Skin epidermis (tissue), 12 donors: ENCODE results near the gene CLPSL1.
"Not testable (repeated sequence)": the region's sequence is repeated elsewhere in the genome, so short reads cannot be mapped to it uniquely, and the experiment has no call there.

Source experiments
- H3K27ac ChIP-seq, 21 experiments: fragments of 200-600 bp; sonication (generic) in 11 of 21; one replicate each; pipeline ENCODE4 v1.5.0; 2020; ENCODE audit warnings: mild to moderate bottlenecking in 3 of 21, inconsistent platforms in 2 of 21, moderate library complexity in 2 of 21
- H3K4me3 ChIP-seq, 7 experiments: fragments of 200-600 bp; sonication (generic) in 2 of 7; one replicate each; pipeline ENCODE4 v1.5.0; 2020; ENCODE audit warnings: inconsistent platforms in 2 of 7, mild to moderate bottlenecking in 2 of 7, moderate library complexity in 1 of 7

CLPSL1 gene, protein sequence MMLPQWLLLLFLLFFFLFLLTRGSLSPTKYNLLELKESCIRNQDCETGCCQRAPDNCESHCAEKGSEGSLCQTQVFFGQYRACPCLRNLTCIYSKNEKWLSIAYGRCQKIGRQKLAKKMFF

DNA sequence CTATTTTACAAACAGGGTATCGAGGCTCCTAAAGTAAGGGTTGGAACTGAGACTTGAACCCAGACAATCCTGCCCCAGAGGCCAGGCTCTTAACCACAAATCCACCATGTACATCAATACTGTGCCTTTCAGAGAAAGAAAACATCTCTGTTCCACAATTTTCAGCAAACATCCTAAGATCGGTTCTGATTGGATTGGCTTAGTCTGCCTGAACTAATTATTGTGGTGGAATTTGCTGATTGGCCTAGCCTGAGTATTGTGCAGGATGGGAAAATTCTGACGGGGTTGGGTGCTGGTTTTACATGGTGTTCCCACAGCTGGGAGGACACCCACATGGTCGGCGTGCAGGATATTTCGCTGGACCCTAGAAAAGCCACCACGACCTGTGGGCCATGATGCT, at the start of gene CLPSL1:
Gene CLPSL1 (plus strand): TSS at position 301 of the 400 bp plus-strand sequence. CDS start 92 bp downstream, at position 393.
- Histone ChIP-seq H3K27ac (no peak within 1 kb of the TSS), H3K4me3 (no peak within 1 kb of the TSS)

DNA sequence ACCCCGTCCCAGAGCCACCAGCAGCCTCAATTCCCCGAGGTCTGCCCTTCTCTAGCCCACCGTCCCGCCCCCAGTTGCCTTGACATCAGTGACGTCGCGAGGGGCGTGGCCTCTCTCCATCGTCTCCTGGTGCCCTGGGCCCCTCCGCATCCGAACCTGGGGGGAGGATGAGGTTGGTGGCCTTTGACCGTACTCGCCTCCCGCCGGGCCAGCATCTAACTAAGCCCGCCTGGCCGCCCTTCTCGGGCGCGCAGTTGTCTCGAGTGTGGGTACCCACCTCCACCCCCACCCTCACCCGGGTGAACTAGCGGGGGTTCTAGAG, 49.4 kb upstream of the CLPSL1 start:
- Histone ChIP-seq H3K4me3 (peak overlapping the region; percentile 48 to 79 (median 69)), H3K27ac (peak overlapping the region; percentile 85 to 100 (median 96))

DNA sequence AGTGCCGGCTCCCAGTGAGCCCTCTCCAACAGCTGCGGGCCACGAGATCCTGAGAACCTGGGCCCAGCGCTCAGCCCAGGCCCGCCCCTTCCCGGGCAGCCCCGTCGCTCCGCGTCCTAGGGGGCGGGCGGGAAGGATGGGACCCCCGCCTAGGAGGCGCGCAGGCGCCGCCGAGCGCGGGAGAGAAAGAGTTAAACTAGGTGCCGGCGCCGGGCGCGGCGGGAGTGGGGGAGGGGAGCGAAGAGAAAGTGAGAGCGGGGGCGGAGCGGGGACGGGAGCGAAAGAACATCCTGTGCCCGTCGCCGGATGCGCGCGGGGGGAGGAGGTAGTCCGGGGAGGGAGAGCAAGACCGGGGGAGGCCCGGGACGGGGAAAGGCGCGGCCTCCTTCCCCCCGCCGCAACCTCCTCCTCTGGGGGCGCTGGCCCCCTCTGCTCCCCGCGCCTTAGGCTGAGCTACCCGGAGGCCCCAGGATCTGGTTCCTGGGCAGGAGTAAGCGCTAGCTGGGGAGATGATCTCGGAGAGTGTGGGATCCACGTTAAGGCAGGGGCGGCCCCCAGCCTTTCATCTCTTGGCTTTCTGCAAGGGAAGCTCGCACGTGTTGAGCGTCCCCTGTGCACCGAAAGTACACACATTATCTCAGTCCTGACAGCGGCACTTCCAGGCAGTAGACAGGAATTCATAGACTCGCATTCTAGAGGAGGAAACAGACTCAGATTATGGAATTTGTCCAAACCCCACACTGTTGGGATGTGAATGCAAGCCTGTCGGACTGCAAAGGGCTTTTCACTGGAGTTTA, 48.9 kb upstream of the CLPSL1 start:
- H3K27ac ChIP-seq: peak overlapping the region; percentile 85 to 100 (median 96)
- H3K4me3 ChIP-seq: peak overlapping the region; percentile 48 to 79 (median 69)

DNA sequence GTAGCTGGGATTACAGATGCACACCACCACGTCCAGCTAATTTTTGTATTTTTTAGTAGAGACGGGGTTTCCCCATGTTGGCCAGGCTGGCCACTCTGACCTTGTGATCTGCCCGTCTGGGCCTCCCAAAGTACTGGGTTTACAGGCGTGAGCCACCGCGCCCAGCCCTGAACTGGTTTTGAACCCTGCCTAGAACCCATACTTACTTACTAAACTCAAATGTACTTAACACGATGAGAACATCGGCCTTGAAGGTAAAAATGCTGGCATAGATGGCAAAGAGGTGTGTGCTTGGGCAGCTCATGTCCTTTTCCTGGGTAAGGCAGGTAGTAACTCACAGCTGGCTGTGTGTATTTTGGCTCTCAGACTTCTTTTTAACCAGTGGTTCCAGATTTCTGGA, 47.2 kb upstream of the CLPSL1 start:
- Histone ChIP-seq H3K4me3 (no peak overlapping the region), H3K27ac (peak overlapping the region in 7 of 21 experiments; percentile 5 to 100 (median 93))

DNA sequence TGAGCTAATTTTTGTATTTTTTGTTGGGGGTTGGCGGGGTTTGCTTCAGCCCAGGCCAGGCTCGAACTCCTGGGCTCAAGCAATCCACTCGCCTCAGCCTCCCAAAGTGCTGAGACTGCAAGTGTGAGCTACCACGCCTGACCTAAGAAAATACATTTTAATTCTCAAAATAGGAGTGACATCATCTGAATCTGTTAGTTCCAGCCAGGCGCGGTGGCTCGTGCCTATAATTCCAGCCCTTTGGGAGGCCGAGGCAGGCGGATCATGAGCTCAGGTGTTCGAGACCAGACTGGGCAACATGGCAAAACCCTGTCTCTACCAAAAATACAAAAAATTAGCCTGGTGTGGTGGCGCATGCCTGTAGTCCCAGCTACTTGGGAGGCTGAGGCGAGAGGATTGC, 46.5 kb upstream of the CLPSL1 start:
- H3K27ac ChIP-seq: peak overlapping the region in 5 of 21 experiments; percentile 5 to 41 (median 13)
- H3K4me3 ChIP-seq: not testable (repeated sequence)

DNA sequence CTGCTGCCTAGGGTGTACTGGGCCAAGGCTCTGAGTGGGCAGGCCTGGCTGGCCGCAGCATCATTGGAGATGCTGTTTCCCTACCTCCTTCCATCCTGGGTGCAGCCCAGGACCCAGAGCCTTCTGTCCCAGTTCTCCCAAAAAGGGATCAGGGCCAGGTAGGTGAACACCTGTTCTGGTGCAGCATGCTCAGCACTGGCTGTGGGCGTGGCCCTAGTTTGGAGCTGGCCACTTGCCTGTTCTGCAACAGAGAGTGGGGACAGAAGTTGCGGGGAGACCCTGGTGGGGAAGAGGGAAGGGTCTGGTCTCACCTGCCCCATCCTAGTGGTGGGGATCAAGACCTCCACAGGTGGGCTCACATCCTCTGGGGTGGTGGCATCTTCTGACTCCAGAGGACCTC, 45.4 kb upstream of the CLPSL1 start:
- peak overlapping the region in 2 of 21 experiments; percentile 38 to 41 for H3K27ac ChIP-seq
- no peak overlapping the region for H3K4me3 ChIP-seq

DNA sequence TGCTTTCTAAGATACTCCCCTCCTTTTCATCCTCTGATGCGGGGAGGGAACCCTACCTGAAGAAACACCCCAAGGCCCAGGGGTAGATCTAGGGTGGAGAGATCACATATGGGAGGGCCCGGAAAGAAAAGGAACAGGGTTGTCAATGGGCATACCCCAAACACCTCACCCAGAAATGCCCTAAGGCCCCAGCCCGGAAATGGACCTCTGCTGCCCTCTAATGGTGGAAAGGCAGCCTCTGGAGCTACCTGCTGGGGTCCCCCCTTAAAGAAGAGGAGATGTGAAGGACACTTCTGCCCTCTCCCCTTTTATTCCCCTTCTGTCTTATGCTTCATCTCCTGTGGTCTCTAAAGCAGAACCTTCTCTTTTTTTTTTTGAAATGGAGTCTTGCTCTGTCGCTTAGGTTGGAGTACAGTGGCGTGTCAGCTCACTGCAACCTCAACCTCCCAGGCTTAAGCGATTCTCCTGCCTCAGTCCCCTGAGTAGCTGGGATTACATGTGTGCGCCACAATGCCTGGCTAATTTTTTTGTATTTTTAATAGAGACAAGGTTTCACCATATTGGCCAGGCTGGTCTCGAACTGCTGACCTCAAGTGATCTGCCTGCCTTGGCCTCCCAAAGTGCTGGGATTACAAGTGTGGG, 44.4 kb upstream of the CLPSL1 start:
- H3K27ac ChIP-seq: peak overlapping the region in 3 of 21 experiments; percentile 4 to 41 (median 38)
- H3K4me3 ChIP-seq: no peak overlapping the region

DNA sequence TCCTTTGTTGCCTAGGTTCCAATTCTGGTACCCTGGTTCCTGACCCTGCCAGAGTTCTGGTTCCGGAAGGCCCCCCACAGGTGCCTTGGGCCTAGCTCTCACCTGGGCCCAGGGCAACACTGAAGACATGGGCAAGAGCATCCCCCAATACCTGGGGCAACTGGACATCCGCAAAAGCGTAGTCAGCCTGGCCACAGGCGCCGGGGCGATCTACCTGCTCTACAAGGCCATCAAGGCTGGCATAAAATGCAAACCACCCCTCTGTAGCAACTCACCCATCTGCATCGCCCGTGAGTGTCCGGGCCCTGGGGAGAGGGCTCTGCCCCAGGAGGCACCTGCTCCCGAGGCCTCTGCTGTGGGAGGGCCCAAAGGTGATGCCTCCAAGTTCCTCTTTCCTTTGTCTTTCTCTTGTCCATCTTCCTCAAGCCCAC, 43.8 kb upstream of the CLPSL1 start, which contains the start of gene ARMC12:
Gene ARMC12 (plus strand): TSS at position 51 of the 431 bp plus-strand sequence. CDS start 77 bp downstream, at position 128.
- H3K27ac ChIP-seq: peak within 1 kb of the TSS in 4 of 21 experiments; percentile 4 to 41 (median 27)

DNA sequence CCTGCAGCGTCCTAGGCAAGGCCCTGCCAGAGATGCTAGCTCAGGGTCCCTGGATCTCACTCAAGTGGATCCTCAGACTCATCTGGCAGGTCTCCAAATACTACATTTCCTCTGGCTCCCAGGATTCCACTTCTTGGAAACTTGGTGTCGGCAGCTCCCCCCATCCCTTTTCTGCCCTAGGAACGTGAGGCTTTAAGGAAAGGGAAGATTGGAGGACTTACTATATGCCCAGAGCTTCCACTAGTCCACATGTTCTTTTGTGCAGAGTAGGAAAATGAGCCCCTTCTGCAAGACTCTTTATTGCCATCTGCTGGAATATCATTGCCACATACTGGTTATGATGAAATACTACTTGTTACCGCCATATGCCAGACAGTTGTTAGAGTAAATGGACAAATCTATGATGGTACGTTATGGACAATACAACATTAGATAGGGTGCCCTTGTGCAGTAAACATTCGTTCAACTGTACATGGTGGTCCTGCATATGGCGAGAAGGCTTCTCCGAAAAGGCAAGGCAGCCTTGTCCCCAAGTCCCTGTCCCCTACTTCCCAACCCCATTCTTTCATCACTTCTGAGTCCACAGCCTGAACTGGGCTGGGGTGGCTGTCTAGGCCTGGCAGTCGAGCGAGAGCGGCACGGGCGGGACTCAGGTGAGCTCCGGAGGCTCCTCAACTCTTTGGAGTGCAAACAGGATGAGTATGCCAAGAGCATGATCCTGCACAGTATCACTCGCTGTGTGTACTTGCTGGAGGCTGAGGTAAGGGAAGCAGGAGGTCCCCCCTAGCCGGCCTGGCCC, 43.2 kb upstream of the CLPSL1 start:
- Histone ChIP-seq H3K27ac (peak overlapping the region in 1 of 21 experiments; percentile 16), H3K4me3 (no peak overlapping the region)

More for the DNA sequence above, 43.8 kb upstream of the CLPSL1 start, which contains the start of gene ARMC12:
- no peak within 1 kb of the TSS for H3K4me3 ChIP-seq

DNA sequence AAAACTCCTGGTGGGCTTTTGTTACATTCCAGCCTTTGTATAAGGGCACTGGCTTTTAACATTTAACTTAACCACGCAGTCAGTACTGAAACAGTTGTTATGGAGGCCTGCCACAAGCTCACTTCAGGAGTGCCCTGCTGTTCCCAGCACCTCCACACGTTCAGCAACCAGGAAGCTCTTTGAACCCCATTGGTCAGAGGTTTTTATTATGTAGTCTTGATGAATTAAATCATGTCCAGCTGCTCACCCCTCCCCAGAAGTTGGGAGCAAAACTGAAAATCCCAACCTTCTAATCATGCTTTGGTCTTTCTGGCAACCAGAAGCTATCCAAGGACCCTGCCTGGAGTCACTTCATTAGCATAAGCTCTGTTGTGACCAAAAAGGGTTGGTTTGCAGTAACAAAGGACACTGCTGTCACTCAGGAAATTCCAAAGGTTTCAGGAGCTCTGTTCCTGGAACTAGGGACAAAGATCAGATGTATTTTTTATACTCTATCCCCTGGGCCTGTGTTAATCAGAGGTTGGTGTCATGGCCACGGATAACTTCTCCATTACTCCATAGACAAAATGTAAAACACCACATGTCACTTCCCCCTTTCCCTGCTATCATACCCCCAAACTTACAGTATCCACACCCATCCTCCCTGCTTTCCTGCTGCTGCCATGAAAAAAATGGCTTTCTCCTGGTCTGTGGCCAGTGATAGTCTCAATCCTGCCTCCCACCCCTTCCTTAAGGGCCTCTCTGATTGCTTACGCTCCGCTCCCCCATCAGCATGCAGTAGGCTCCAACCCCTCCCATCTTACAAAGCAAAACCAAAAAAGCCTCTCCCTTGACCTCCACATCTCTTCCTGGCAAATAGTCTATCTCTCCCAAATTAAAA, 40.9 kb upstream of the CLPSL1 start:
- Histone ChIP-seq H3K4me3 (no peak overlapping the region), H3K27ac (no peak overlapping the region)

DNA sequence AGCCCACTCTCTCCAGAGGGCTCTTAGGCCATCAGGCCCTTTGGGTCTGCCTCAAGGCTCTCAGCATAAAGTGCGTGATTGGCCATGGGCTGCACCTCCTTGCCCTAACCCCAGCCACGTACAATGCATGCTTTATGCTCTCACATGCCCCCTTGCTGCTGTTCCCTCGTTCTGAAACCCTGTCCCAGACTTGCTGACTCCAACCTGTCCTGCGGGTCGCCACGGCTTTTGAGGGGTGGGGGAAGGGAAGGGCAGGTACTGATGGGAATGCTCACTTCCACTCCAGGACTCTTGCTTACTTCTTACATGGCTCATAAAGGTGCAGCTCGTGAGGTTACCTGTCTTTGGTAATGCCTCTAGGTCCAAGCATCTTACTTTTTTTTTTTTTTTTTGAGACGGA, 38.0 kb upstream of the CLPSL1 start:
- Histone ChIP-seq H3K27ac (no peak overlapping the region), H3K4me3 (no peak overlapping the region)

DNA sequence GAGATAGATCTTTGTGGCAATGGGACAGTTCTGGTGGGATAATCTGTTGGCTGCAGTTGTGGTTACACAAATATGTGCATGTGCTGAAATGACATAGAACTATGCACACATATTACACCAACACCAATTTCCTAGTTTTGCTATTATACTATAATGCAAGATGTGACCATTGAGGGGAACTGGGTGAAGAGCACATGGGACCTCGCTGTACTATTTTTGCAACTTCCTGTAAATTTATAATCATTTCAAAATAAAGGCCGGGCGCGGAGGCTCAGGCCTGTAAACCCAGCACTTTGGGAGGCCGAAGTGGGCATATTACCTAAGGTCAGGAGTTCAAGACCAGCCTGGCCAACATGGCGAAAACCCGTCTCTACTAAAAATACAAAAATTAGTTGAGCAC, 35.3 kb upstream of the CLPSL1 start:
- H3K4me3 ChIP-seq: no peak overlapping the region
- H3K27ac ChIP-seq: no peak overlapping the region

DNA sequence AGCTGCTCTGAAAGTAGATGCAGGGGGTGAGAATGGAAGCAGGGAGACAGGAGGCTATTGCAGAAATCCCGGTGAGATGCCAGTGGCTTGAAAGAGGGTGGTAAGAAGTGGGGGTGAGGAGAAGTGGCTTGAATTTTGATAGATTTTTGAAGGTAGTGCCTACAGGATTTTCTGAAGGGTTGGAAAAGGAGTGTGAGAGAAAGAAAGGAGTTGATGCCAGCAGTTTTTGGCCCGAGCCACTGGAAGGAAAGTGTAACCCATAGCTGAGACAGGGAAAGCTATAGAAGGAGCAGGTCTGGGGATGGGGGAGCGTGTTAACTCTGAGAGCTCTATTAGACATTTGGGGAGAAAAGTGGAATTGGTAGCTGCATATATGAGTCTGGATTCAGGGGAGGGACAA, 34.3 kb upstream of the CLPSL1 start:
- no peak overlapping the region for H3K27ac ChIP-seq
- no peak overlapping the region for H3K4me3 ChIP-seq

DNA sequence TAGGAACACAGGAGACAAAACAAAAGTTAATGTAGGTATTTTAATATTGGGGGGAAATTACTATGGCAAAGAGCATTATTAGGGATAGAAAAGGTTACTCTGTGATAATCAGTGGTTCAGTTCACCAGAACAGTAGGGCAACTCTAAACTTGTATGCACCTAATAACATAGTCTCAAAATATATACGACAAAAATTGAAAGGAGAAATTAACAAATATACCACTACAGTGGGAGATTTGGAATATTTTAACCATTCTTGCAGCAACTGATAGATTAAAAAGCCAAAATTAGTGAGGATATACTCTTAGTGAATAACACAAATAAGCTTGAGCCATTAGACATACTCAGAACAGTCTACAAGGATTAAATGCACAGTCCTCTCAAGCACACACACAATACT, 32.9 kb upstream of the CLPSL1 start:
- H3K27ac ChIP-seq: no peak overlapping the region
- no peak overlapping the region for H3K4me3 ChIP-seq

DNA sequence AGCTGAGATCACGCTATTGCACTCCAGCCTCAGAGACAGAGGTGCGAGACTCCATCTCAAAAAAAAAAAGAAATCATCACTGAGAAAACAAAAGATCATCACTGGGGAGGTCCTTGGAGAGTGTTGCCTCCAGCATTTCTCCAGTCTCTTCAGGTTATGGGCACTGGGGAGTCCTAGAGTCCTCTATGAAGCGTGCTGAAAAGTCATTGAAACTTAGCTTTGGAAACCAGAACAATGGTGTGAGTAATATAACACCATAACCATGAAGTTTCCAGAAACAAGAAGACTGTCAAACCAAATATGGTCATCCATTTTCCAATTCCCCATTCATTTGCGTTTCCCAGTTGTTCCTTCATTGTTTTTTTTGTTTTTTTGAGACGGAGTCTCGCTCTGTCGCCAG, 30.3 kb upstream of the CLPSL1 start:
- Histone ChIP-seq H3K4me3 (no peak overlapping the region), H3K27ac (no peak overlapping the region)

DNA sequence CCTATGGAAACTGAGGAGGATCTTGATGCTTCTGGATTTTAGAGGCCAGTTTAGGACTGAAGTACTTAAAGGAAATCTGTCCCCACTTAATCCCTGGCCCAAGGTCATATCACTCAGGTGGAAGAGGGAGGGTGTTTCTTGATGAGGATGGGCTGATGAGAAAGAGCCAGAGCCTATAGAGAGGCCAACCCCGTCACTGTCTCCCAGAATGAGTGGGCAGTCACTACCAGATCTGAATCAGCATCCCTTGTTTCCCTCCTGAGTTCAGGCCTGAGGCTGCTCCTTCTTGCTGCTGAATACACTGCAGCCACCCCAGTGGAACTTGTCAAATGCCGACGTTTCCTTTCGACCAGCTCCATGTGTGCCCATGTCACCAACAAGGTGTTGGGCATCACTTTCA, 29.2 kb upstream of the CLPSL1 start:
- no peak overlapping the region for H3K4me3 ChIP-seq
- no peak overlapping the region for H3K27ac ChIP-seq

DNA sequence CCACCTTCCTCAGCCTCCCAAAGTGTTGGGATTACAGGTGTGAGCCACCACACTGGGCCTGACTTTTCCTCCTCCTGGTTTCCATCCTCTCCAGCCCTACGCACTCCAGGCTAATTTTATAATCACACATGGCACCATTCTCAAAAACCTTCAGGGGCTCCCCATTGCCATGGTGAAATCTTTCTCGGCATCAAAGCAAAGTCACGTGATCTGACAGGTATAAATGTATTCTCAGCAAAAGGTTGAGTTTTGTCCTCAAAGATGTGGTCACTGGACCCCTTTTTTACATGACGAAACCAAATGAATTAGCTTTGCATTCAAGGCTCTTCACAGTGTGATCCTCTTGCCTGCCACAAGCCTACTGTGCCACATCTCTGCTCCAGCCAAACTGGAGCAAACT, 28.5 kb upstream of the CLPSL1 start:
- H3K4me3 ChIP-seq: no peak overlapping the region
- no peak overlapping the region for H3K27ac ChIP-seq

DNA sequence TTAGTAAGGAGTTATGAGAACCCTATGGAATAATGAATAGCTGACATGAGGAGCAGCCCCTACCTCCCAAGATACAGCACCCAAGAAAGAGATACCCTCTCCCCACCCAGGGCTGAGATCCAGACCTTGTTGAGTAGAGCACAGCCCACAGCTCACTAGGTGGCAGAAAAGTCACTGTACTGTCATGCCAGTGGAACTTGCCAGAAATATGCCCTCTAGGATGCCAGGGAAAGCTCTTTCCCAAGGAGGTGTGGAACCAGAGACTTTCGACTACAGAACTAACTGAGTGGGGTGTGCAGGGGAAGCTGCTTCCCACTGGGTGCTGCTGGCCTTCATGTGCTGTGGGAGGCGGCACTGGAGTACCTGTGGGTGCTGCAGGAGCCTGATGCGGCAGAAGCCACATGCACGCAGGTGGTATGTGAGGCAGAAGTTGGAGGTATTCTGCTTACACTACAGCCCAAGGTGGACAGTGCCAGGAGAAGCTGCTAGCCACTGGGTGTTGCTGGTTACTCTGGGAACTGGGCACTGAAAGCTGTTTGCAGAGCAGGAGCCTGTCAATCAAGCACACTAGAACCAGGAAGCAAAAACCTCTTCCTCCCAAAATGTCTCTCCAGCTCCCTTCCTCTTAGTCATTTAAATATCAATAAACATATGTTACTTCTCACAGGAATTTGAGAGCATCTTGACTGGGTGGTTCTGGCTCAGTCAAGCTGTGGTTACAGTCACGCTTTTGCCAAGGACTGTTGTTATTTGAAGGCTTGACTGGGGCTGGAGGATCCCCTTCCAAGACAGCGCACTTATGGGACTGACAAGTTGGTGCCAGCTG, 26.2 kb upstream of the CLPSL1 start:
- Histone ChIP-seq H3K27ac (no peak overlapping the region), H3K4me3 (no peak overlapping the region)
